CD4-positive, alpha-beta T cell treated with Interferon alpha-2 for 1 hour (primary cell): ENCODE data around the gene PPIP5K2.
"Not testable (repeated sequence)": the region's sequence is repeated elsewhere in the genome, so short reads cannot be mapped to it uniquely, and the experiment has no call there.

ENCODE experiments used
- DNase-seq, 2 donors: peaks; one replicate each; pipeline ENCODE4 v3.0.0-alpha.2; 2020 to 2022

Gene PPIP5K2

DNA sequence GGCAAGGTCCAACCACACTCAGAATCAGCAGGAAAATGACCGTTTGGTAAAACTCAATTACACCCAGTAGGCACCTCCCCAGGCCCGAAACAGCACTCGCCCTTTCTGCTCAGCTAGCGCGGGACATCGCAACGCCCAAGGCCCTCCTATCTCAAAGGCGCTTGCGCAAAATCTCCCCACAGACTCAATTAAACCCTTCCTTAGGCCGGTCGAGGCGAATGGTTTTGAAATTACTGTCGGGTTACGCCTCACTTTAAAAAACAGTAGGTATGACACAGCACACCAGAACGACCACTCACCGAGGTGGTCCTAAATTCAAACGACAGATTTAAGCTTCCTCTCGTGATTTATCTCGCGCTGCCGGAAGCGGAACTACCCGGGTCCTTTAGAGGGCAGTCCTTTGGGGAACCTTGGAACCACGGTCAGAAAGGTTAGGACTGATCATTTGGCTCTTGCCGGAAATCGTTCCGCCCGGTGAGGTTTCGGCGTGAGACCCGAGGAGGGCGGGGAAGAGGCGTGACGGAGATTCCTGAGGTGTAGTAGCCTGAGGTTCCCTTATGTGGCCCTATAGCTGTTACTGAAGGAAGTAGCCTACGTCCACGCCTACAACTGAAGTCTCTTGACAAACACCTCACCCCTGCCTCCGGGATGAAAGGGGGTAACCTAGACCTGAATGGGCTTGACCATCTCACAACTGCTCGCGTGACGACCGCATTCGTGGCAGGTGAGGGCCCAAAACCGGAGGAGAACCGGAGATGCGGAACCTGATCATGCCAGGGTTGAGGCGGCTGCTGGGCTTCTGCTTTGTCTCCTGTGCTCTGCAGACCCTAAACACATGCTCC lies at the start of gene PPIP5K2, which contains the start of gene GIN1:
PPIP5K2 (plus strand) TSS at position 537 of the 842 bp plus-strand sequence. CDS start 9,289 bp downstream, outside the sequence.
GIN1 (minus strand) TSS at position 374 of the 842 bp plus-strand sequence. CDS start 11,431 bp downstream, outside the sequence.
- peak; percentile 95 to 98 for DNase-seq

DNA sequence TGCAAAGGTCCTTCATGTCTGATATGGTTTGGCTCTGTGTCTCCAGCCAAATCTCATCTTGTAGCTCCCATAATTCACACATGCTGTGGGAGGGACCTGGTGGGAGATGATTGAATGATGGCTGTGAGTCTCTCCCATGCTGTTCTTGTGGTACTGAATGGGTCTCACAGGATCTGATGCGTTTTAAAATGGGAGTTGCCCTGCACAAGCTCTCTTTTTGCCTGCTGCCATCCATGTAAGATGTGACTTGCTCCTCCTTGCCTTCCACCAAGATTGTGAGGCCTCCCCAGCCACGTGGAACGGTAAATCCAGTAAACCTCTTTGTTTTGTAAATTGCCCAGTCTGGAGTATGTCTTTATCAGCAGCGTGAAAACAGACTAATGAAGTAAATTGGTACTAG lies 46.6 kb upstream of the PPIP5K2 start:
- DNase-seq: not testable (repeated sequence)

DNA sequence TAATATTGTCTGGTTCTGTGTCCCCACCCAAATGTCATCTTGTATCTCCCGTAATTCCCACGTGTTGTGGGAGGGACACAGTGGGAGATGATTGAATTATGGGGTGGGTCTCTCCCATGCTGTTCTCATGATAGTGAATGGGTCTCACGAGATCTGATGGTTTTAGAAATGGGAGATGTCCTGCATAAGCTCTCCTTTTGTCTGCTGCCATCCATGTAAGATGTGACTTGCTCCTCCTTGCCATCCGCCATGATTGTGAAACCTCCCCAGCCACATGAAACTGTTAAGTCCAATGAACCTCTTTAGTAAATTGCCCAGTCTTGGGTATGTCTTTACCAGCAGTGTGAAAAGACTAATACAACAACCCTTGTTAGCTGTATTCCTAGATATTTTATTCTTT lies 44.7 kb upstream of the PPIP5K2 start:
- DNase-seq: no peak

DNA sequence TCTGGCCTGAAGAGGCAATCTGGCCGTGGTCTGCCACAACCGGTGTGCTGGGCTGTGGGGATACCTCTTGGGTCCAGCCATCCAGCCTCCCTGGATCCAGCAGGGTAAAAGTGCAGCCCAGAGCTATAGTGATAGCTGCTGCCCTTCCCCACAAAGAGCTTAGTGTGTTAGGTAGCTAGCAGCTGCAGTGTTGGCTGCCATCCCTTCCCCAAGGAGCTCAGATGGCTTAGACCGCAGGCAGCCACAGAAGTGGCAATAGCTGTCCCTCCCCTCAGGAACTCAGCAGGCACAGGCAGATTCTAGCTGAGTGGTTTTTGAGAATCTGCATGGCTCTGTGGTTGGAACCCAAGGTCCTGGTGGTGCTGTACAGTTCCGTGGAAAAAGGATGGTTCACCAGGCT lies 40.3 kb upstream of the PPIP5K2 start:
- DNase-seq: no peak

- no peak for DNase-seq
Measured at GRCh38 chr5:103086547-103086946, 33.6 kb upstream of the PPIP5K2 start.

DNA sequence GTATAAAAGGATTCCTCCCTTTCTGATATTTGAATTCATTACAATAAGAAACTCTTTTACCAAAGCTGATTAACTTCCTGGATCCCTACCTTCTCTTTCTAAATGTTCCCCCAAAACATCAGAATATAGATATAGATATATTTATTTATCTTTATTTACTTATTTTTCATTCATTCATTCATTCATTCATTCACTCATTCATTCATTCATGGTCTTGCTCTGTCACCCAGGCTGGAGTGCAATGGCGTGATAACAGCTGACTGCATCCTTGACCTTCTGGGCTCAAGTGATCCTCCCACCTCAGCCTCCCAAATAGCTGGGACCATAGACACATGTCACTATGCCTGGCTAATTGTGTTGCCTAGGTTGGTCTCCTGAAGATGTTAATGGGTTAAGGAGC lies 30.8 kb upstream of the PPIP5K2 start:
- no peak for DNase-seq

GRCh38 chr5:103090791-103091190 lies 29.3 kb upstream of the PPIP5K2 start:
- DNase-seq: no peak

GRCh38 chr5:103092676-103093075 lies 27.4 kb upstream of the PPIP5K2 start:
- no peak for DNase-seq

DNA sequence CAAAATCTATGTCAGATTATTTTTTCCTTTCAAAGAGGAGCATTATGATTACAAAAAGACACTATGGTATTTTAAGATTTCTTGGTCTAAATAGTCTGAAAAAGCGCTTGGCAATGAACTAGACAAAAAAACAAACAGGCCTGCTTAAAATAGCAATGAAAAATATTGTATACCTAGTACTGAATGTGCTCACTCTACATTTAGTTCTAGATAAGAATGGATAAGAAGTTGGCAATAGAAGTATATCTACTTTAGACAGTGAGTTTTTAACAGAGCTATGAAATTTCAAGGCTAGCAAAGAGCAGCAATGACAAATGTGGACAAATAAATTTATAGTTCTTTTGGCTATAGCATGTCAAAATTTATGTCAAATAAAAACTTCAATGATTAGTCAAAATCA lies 26.4 kb upstream of the PPIP5K2 start:
- no peak for DNase-seq

DNA sequence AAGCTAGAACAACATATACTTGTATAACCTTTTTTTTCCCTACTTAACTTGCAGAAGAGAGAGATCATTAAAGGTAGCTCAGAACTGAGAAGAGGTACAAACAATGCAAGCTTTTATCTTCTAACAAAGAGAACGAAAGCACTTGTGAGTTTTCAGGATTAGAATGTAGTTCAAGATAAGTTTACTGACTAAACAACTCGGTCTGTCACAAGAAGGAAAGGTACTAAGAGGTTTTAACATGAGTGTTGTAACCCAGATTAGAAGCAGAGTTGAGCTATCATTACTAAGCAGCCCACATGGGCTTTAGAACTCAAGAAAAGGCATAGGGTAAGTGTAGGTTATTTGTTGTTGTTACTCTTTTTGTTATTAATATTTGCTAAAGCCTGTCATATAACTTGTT lies 25.4 kb upstream of the PPIP5K2 start:
- no peak for DNase-seq

GRCh38 chr5:103098993-103099392 lies 21.1 kb upstream of the PPIP5K2 start:
- DNase-seq: no peak

DNA sequence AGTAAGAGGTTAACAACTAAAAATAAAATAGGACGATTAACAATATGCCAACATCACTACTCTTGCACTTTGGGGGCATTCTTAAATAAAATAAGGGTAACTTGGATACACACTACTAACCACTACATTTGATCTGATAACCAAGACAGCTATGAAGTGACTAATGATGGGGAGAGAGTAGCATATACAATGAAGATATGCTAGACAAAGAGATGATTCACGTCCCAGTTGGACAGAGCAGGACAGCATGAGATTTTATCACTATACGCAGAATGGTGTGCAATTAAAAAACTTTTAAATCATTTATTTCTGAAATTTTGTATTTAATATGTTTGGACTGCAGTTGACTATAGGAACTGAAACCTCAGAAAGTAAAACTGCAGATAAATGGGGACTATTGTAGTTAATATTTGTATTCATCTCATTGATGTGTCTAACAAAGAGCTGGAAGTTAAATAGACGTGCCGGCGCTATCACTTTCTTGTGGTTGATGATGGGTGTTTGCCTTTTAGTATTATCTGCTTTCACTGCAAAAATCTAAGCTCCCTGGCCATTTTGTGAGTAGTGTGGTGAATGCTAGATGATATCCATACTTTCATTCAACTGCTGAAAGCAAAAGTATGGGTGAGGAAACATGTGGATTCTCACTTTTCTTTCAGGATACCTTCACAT lies 18.9 kb upstream of the PPIP5K2 start:
- no peak for DNase-seq

- DNase-seq: no peak
Measured at GRCh38 chr5:103102234-103102633, 17.9 kb upstream of the PPIP5K2 start.

GRCh38 chr5:103108086-103108485 lies 12.0 kb upstream of the PPIP5K2 start:
- DNase-seq: no peak

DNA sequence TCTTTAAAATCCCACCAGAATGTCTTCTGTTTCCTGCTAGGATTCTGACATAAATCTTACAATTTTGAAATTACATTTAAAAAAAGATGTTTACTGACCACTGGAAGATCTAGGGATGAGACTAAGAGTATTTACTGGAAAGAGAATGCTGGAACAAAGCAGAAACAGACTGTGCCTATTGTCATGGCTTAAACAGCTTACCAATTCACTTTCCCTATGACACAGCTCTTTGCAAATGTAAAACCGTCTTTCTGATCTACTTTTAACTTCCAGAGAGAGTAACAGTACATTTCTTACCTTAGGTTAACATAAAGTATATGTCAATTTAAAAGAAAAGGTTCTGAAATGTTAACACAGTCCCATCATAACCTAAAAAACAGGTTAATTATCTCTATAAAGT lies 10.8 kb upstream of the PPIP5K2 start:
- DNase-seq: no peak

DNA sequence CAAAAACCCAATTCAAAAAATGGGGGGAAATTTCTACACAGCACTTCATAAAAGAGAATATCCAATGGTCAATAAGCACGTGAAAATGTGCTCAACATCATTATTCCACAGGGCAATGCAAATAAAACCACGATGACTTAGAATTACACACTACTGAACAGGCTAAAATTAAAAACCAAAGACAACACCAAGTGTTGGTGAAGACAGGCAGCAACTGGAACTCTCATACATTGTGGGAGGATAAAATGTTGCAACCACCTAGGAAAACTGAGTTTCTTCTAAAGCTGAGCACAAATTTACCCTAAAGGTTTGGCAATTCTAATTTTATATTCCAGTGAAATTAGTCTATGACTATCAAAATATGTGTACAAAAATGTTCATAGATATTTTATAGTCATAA lies 9.7 kb upstream of the PPIP5K2 start:
- DNase-seq: no peak

DNA sequence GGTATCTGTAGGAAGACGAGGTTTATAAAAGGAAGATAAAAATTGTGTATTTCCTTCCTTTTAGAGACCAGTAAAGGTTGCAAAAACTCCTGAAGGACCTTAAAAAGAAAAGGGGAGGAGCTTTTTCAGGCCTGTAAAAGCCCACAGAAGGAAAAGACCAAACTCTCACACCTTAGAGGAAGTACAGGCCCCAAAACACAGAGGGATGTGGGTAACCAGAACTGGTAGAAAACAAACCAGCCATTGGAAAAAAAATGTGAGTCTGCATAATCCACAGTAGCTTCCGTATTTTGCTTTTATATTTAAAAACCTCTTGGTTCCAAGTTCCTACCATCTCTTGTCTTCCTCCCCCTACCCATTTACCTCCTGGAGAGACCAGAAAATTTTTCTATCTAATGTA lies 8.6 kb upstream of the PPIP5K2 start:
- DNase-seq: peak in 1 of 2 donors; percentile 62

- DNase-seq: no peak
Measured at GRCh38 chr5:103112910-103113309, 7.2 kb upstream of the PPIP5K2 start.

- DNase-seq: no peak
Measured at GRCh38 chr5:103114440-103114839, 5.7 kb upstream of the PPIP5K2 start.

DNA sequence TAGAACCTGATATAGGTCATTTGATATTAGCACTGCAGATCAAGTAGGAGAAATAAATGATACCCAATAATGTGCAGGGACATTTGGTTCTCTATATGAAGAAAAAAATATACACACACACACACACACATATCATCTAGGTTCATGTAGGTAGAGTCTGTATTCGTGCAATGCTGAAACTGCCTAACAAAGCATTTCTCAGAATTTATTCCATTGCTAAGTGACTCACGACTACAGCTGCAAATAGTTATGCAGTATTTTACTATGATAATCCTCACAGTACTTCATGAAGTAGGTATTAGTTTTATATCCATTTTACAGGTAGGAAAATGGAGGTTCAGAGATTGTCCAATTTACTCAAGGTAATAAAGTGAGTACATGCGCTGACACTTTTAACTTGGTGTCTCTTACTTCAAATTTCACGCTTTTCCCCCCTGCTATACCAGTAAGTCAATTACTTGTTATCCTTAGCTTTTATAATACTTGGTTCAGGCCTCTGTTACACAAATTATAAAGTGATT lies 2.6 kb upstream of the PPIP5K2 start:
- DNase-seq: no peak

DNA sequence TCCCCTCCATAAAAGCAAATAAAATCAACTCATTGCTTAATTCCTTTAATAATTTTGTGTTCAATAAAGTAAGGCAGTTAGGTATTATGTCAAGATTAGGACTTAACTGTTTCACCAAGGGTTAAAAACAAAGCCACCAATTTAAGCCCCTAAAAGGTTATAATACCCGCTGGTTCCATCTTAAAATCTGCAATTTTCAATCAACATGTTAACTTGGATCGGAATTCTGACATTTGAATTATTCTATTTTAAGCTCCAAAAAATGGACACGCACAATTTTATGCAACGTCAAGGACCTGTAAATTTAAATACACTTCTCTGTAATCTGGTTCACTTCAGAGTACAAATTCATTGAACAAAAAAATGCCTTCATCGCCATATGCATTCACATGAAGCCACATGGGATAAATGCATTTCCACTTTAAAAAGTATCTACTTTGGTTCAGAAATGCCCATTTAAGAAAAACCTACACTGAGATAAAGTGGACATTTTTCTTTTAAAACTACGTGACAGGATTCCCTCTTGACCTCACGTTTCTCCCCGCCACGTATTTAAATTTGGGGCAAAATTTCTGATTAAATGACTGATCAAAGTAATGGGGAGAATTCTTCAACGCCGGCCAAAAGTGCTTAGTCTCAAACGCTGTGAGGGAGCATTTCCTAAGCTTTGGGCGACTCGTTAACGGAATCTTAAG lies 884 bp upstream of the PPIP5K2 start:
- DNase-seq: peak in 1 of 2 donors; percentile 39

DNA sequence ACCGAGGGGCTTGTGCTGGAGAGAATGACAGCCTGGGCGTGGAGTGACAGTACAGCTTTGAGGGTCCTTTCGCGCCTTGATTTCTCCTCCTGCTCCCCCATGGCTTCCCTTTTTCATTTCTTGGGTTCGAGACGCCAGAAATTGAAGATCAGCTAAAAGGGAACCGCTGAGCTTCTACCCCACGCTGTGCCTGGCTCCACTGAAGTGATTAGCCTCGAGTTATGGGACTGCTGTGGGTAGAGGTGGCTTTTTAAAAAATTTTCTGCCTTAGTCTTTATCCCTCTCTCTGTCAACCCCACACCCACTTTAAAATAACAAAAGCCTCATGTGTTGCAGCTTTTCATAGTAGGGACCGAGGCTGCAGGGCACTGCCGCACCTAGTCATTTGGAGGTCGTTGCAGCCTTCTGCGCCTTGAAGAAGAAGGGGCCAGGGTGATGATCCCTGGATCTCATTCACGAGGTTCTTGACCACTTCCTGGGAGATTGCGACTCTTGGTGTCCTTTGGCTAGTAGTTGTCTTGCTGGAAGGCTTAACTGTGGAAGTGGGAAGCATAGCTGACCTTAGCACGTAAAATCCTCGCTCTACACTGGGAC lies 603 bp downstream of the PPIP5K2 start:
- DNase-seq: no peak

- DNase-seq: no peak
Measured at GRCh38 chr5:103122242-103122641, 2.1 kb downstream of the PPIP5K2 start.
